ENCODE data around the gene LSP1. TPM values are rescaled to one million over a fixed set of nuclear protein-coding genes. Genes with fewer than 3 reads are reported as not detected.

The LSP1 gene
- total RNA-seq, 1 donor from 2014 or later, result not detected

- no peak for DNase-seq (ENCODE audit: low read depth)
- H3K4me3 ChIP-seq (ENCODE audit: low read depth, low read length), result no peak overlapping the region
- peak; percentile 52 for TF ChIP-seq CTCF (conservative IDR thresholded peaks at IDR 0.05; ENCODE audit: low read depth, low read length)
These were observed 27.7 kb upstream of the LSP1 start for GRCh38 chr11:1825039-1825740.

- DNase-seq (ENCODE audit: low read depth), result no peak
These were observed 27.0 kb upstream of the LSP1 start for GRCh38 chr11:1825785-1826451.

GRCh38 chr11:1826552-1827094, 26.3 kb upstream of the LSP1 start:
- TF ChIP-seq CTCF (conservative IDR thresholded peaks at IDR 0.05; ENCODE audit: low read depth, low read length), result peak; percentile 30
- DNase-seq (ENCODE audit: low read depth), result no peak
- H3K4me3 ChIP-seq (ENCODE audit: low read depth, low read length), result no peak overlapping the region

More at GRCh38 chr11:1825785-1826451, 27.0 kb upstream of the LSP1 start:
- no peak overlapping the region for H3K4me3 ChIP-seq (ENCODE audit: low read depth, low read length)
- no peak for TF ChIP-seq CTCF (conservative IDR thresholded peaks at IDR 0.05; ENCODE audit: low read depth, low read length)

- TF ChIP-seq CTCF (conservative IDR thresholded peaks at IDR 0.05; ENCODE audit: low read depth, low read length), result peak; percentile 14
- DNase-seq (ENCODE audit: low read depth), result peak; percentile 15
- no peak overlapping the region for H3K4me3 ChIP-seq (ENCODE audit: low read depth, low read length)
These were observed 25.6 kb upstream of the LSP1 start for GRCh38 chr11:1827095-1827813.

- TF ChIP-seq CTCF (conservative IDR thresholded peaks at IDR 0.05; ENCODE audit: low read depth, low read length), result no peak
- no peak for DNase-seq (ENCODE audit: low read depth)
- no peak overlapping the region for H3K4me3 ChIP-seq (ENCODE audit: low read depth, low read length)
These were observed 25.0 kb upstream of the LSP1 start for GRCh38 chr11:1827931-1828330.

GRCh38 chr11:1828542-1828941, 24.3 kb upstream of the LSP1 start:
- TF ChIP-seq CTCF (conservative IDR thresholded peaks at IDR 0.05; ENCODE audit: low read depth, low read length), result no peak
- DNase-seq (ENCODE audit: low read depth), result no peak
- no peak overlapping the region for H3K4me3 ChIP-seq (ENCODE audit: low read depth, low read length)

Data from epithelial cell of proximal tubule (primary cell).